KMS-11 (cell line): ENCODE measurements around the gene MPPED1.

Source experiments
- H2AFZ ChIP-seq: fragments of 200-600 bp; sonication (generic); 2 replicates; pipeline ENCODE4 v1.6.1; 2016; ENCODE audit warnings: antibody characterized with exemption, mixed run types, low read depth
- H3K27ac ChIP-seq: fragments of 200-600 bp; sonication (generic); 2 replicates; pipeline ENCODE4 v1.6.1; 2016; ENCODE audit warnings: mild to moderate bottlenecking, mixed run types
- H3K27me3 ChIP-seq: fragments of 200-600 bp; sonication (generic); 2 replicates; pipeline ENCODE4 v1.6.1; 2017; ENCODE audit warnings: mild to moderate bottlenecking, low read depth, mixed run types, moderate library complexity; ENCODE audit not compliant: insufficient read depth
- H3K36me3 ChIP-seq: fragments of 200-600 bp; sonication (generic); 2 replicates; pipeline ENCODE4 v1.6.1; 2017; ENCODE audit warnings: mild to moderate bottlenecking, mixed run types; ENCODE audit not compliant: insufficient read depth
- H3K4me1 ChIP-seq: fragments of 200-600 bp; sonication (generic); 2 replicates; pipeline ENCODE4 v1.6.1; 2016; ENCODE audit warnings: mild to moderate bottlenecking, low read depth, mixed run types; ENCODE audit not compliant: poor library complexity, severe bottlenecking
- H3K4me2 ChIP-seq: fragments of 200-600 bp; sonication (generic); 2 replicates; pipeline ENCODE4 v1.7.0; 2016; ENCODE audit warnings: mild to moderate bottlenecking, mixed run types
- H3K4me3 ChIP-seq: fragments of 200-600 bp; sonication (generic); IDR thresholded peaks from 2 replicates; pipeline ENCODE4 v1.6.1; 2017; ENCODE audit warnings: low read depth, low read length, mixed read lengths; ENCODE audit not compliant: insufficient read depth
- H3K79me2 ChIP-seq: fragments of 200-600 bp; sonication (generic); 2 replicates; pipeline ENCODE4 v1.6.1; 2016; ENCODE audit warnings: low read depth, mixed run types; ENCODE audit not compliant: insufficient read depth
- H3K9ac ChIP-seq: fragments of 200-600 bp; sonication (generic); 2 replicates; pipeline ENCODE4 v1.6.1; 2016; ENCODE audit warnings: mild to moderate bottlenecking, mixed run types
- H4K20me1 ChIP-seq: fragments of 200-600 bp; sonication (generic); 2 replicates; pipeline ENCODE4 v1.6.1; 2016; ENCODE audit warnings: mild to moderate bottlenecking, mixed run types; ENCODE audit not compliant: insufficient read depth
- CTCF ChIP-seq: fragments of 200-600 bp; sonication (generic); conservative IDR thresholded peaks from 2 replicates; pipeline ENCODE4 v1.6.1; 2017; ENCODE audit warnings: low read depth, mild to moderate bottlenecking, antibody characterized with exemption, low read length, moderate library complexity, mixed read lengths

MPPED1 gene

DNA sequence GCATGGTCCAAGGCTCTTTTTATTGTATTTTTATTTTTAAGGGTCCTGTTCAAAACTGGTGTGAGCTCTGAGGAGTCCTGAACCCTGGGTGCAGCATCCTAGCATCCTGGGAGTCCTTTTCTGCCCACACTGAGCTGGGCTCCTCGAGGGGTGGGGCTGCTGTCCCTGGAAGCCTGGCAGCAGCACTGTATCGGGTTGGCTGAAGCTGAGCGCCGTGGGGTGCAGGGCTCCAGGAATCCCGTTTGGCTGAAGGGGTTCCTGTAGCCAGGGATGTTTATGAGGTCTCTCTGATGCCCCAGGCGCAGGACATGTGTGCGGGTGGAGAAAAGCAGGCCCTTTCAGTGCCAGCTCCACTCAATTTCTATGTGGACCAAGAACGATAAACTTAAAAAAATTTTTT is 95.4 kb downstream of the MPPED1 start:
- H3K79me2 ChIP-seq: no peaks in the 10 kb centered on the region
- H2AFZ ChIP-seq: no peak overlapping the region
- H3K4me1 ChIP-seq: no peaks in the 10 kb centered on the region
- no peak overlapping the region for H3K27ac ChIP-seq
- no peaks in the 10 kb centered on the region; the same call in 1 of the 2 replicates for H3K27me3 ChIP-seq
- H3K36me3 ChIP-seq: no peaks in the 10 kb centered on the region
- H3K4me2 ChIP-seq: no peak overlapping the region
- H4K20me1 ChIP-seq: no peaks in the 10 kb centered on the region
- no peak overlapping the region for H3K9ac ChIP-seq
- TF ChIP-seq CTCF: no peak
- no peak overlapping the region for H3K4me3 ChIP-seq

DNA sequence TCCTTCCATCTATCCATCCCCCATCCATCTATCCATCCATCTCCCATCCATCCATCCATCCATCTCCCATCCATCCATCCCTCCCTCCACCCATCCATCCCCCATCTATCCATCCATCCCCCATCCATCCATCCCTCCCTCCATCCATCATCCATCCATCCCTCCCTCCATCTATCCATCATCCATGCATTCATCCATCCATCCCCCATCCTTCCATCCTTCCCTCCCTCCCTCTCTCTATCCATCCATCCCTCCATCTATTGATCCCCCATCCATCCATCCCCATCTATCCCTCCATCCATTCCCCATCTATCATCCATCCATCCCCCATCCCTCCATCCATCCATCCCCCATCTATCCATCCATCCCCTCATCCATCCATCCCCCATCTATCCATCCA is 96.7 kb downstream of the MPPED1 start:
- Histone ChIP-seq H3K79me2 (no peaks in the 10 kb centered on the region), H3K4me3 (no peak overlapping the region), H4K20me1 (no peaks in the 10 kb centered on the region), H3K27ac (no peak overlapping the region), H3K9ac (no peak overlapping the region), H3K4me2 (no peak overlapping the region), H3K27me3 (no peaks in the 10 kb centered on the region; the same call in 1 of the 2 replicates), H2AFZ (no peak overlapping the region), H3K4me1 (no peaks in the 10 kb centered on the region), H3K36me3 (no peaks in the 10 kb centered on the region)
- TF ChIP-seq CTCF: no peak

DNA sequence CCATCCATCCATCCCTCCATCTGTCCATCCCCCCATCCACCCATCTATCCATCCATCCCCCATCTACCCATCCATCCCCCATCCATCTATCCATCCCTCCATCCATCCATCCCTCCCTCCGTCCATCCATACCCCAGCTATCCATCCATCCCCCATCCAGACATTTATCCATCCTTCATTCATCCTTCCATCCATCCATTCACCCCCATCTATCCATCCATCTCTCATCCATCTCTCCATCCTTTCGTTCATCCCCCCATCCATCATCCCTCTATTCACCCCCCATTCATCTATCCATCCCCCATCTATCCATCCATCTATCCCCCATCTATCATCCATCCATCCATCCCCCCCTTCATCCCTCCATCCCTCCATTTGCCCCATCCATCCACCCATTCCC is 97.5 kb downstream of the MPPED1 start:
- Histone ChIP-seq H3K9ac (no peak overlapping the region), H2AFZ (no peak overlapping the region), H3K36me3 (no peaks in the 10 kb centered on the region), H3K4me2 (no peak overlapping the region), H3K4me1 (no peaks in the 10 kb centered on the region), H3K27ac (no peak overlapping the region), H4K20me1 (no peaks in the 10 kb centered on the region), H3K79me2 (no peaks in the 10 kb centered on the region), H3K27me3 (no peaks in the 10 kb centered on the region; the same call in 1 of the 2 replicates), H3K4me3 (no peak overlapping the region)
- TF ChIP-seq CTCF: no peak

- Histone ChIP-seq H3K27ac (no peak overlapping the region), H3K4me1 (no peaks in the 10 kb centered on the region), H3K4me3 (no peak overlapping the region), H3K36me3 (no peaks in the 10 kb centered on the region), H4K20me1 (no peaks in the 10 kb centered on the region), H2AFZ (no peak overlapping the region), H3K4me2 (no peak overlapping the region), H3K27me3 (no peaks in the 10 kb centered on the region; the same call in 1 of the 2 replicates), H3K79me2 (no peaks in the 10 kb centered on the region), H3K9ac (no peak overlapping the region)
- TF ChIP-seq CTCF: no peak
These were observed 98.7 kb downstream of the MPPED1 start for GRCh38 chr22:43510281-43511070.
